ENCODE measurements around the gene MSH6. TPM values are rescaled to one million over a fixed set of nuclear protein-coding genes. Genes with fewer than 3 reads are reported as not detected.

MSH6 gene
- total and polyA plus RNA-seq, 12 donors = 9.6 to 119 (median 55.0) TPM

DNA sequence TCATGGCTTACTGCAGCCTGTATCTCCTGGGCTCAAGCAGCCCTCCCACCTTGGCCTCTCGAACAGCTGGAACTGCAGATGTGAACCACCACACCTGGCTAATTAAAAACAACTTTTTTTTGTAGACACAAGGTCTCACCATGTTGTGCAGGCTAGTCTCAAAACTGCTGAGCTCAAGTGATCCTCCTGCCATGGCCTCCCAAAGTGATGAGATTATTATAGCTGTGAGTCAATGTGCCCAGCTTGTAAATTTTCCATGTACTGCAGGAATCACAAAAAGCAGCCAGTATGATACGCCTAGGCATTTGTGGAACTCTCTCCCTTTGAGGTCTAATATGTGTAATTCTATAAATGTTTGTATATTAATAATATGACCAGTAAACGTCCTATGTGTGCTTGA, 59.9 kb downstream of the MSH6 start:
- TF ChIP-seq, protein P1, sequence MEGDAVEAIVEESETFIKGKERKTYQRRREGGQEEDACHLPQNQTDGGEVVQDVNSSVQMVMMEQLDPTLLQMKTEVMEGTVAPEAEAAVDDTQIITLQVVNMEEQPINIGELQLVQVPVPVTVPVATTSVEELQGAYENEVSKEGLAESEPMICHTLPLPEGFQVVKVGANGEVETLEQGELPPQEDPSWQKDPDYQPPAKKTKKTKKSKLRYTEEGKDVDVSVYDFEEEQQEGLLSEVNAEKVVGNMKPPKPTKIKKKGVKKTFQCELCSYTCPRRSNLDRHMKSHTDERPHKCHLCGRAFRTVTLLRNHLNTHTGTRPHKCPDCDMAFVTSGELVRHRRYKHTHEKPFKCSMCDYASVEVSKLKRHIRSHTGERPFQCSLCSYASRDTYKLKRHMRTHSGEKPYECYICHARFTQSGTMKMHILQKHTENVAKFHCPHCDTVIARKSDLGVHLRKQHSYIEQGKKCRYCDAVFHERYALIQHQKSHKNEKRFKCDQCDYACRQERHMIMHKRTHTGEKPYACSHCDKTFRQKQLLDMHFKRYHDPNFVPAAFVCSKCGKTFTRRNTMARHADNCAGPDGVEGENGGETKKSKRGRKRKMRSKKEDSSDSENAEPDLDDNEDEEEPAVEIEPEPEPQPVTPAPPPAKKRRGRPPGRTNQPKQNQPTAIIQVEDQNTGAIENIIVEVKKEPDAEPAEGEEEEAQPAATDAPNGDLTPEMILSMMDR (IDR thresholded peaks at IDR 0.05) = no peak
- TF ChIP-seq POLR2A (IDR thresholded peaks at IDR 0.05) = no peak
- Histone ChIP-seq H3K4me1 (replicated peaks in 1 of 2) (peaks cover 5 to 30% of the 10 kb centered on the region in 2 donors), H3K4me3 (no peak overlapping the region), H3K36me3 (replicated peaks in 1 of 2) (peaks cover 0 to 13% of the 10 kb centered on the region in 2 donors), H3K9me3 (replicated peaks in 1 of 3) (no peaks in the 10 kb centered on the region), H3K27me3 (no peaks in the 10 kb centered on the region), H3K27ac (no peak overlapping the region)
- no peak for DNase-seq
- intact Hi-C loops (cut with DNase I) = no loop called here
- WGBS, 4 donors = 91 to 93% (median 92%) methylated on average over 3 of the region's 3 CpGs

DNA sequence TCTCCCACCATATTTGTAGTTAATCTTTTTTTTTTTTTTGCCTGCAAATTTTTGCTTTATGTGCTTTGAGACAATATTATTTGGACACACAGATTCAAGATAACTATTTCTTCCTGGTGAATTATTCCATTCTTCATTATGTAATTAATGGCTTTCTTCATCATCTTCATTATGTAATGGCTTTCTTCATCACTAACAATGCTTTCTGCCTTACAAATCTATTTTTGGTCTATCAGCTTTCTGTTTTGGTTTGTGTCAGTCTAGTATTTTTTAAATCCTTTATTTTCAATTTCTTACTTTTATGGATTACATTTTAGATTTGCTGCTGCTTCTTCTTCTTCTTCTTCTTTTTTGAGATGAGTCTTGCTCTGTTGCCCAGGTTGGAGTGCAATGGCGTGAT, 60.5 kb downstream of the MSH6 start:
- H3K36me3 ChIP-seq (replicated peaks in 1 of 2) = peaks cover 0 to 10% of the 10 kb centered on the region in 2 donors
- WGBS, 4 donors = 94 to 100% (median 100%) methylated on average over 1 of the region's 1 CpG
- TF ChIP-seq, protein P1 (IDR thresholded peaks at IDR 0.05) = no peak
- TF ChIP-seq POLR2A (IDR thresholded peaks at IDR 0.05) = no peak
- no peak overlapping the region for H3K4me3 ChIP-seq
- no peaks in the 10 kb centered on the region for H3K27me3 ChIP-seq
- no peak for DNase-seq
- intact Hi-C loops (cut with DNase I) = no loop called here
- no peak overlapping the region for H3K27ac ChIP-seq
- H3K4me1 ChIP-seq (replicated peaks in 1 of 2) = peaks cover 5 to 30% of the 10 kb centered on the region in 2 donors
- H3K9me3 ChIP-seq (replicated peaks in 1 of 3) = no peaks in the 10 kb centered on the region

DNA sequence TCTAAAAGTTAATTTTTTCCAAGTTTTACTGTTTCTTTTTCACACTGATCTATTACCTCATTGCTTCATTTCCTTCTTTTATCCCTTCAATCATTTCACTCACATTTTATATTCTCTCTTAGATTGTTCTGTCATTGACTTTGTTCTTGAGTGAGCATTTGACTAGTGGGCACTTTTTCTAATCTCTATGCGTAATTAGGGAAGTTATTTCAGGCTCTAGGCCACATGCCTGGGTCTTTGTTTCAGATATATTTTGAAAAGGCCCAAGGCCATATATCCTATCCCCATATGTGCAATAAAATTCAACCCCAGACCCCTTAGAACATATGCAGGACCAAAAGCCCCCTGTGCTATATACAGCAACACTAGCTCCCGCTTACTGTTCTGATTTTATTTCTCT, 61.2 kb downstream of the MSH6 start:
- Histone ChIP-seq H3K9me3 (replicated peaks in 1 of 3) (no peaks in the 10 kb centered on the region), H3K4me3 (no peak overlapping the region), H3K4me1 (replicated peaks in 1 of 2) (peaks cover 5 to 30% of the 10 kb centered on the region in 2 donors), H3K27me3 (no peaks in the 10 kb centered on the region), H3K27ac (no peak overlapping the region), H3K36me3 (replicated peaks in 1 of 2) (peaks cover 0 to 2% of the 10 kb centered on the region in 2 donors)
- no peak for TF ChIP-seq POLR2A (IDR thresholded peaks at IDR 0.05)
- TF ChIP-seq, protein P1 (IDR thresholded peaks at IDR 0.05) = no peak
- no peak for DNase-seq
- intact Hi-C loops (cut with DNase I) = no loop called here
- 83 to 89% (median 86%) methylated on average over 2 of the region's 2 CpGs for WGBS, 4 donors

DNA sequence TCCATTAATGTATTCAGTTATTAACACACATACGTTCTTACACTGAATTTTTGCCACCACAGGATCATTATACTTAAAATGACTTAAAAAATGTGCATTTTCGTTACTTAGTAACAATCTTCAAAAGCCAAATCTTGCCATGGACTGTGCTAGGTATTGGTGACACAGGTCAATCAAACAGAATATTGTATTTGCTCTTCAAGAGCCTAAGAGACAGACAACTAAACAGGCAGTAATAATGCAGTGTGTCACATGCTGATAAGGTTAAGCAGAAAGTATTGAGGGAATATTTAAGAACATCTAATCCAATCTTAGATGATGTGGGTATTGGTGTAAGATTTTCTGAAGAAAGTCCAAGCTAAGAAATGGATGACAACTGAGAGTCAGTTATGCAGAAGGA, 66.4 kb downstream of the MSH6 start:
- H3K4me3 ChIP-seq = no peak overlapping the region

More for the DNA sequence above, 66.4 kb downstream of the MSH6 start:
- no peaks in the 10 kb centered on the region for H3K27me3 ChIP-seq
- no peaks in the 10 kb centered on the region for H3K9me3 ChIP-seq (replicated peaks in 1 of 3)
- intact Hi-C loops (cut with DNase I) = no loop called here
- no peaks in the 10 kb centered on the region for H3K36me3 ChIP-seq (replicated peaks in 1 of 2)
- TF ChIP-seq, protein P1 (IDR thresholded peaks at IDR 0.05) = no peak
- TF ChIP-seq POLR2A (IDR thresholded peaks at IDR 0.05) = no peak
- 85 to 95% (median 89%) methylated on average over 2 of the region's 2 CpGs for WGBS, 4 donors
- no peak for DNase-seq
- peaks cover 0 to 28% of the 10 kb centered on the region in 2 donors for H3K4me1 ChIP-seq (replicated peaks in 1 of 2)
- H3K27ac ChIP-seq = no peak overlapping the region

Data from adrenal gland (tissue), 12 donors.